ENCODE data around the gene LRRC4B.
"Not testable (repeated sequence)": the region's sequence is repeated elsewhere in the genome, so short reads cannot be mapped to it uniquely, and the experiment has no call there.

LRRC4B gene, protein sequence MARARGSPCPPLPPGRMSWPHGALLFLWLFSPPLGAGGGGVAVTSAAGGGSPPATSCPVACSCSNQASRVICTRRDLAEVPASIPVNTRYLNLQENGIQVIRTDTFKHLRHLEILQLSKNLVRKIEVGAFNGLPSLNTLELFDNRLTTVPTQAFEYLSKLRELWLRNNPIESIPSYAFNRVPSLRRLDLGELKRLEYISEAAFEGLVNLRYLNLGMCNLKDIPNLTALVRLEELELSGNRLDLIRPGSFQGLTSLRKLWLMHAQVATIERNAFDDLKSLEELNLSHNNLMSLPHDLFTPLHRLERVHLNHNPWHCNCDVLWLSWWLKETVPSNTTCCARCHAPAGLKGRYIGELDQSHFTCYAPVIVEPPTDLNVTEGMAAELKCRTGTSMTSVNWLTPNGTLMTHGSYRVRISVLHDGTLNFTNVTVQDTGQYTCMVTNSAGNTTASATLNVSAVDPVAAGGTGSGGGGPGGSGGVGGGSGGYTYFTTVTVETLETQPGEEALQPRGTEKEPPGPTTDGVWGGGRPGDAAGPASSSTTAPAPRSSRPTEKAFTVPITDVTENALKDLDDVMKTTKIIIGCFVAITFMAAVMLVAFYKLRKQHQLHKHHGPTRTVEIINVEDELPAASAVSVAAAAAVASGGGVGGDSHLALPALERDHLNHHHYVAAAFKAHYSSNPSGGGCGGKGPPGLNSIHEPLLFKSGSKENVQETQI

GRCh38 chr19:50567882-50568727 lies at the start of gene LRRC4B:
LRRC4B (minus strand) TSS chr19:50568435; CDS start chr19:50548838, 19,597 bp downstream.
- no peak for DNase-seq
- ATAC-seq: no peak

DNA sequence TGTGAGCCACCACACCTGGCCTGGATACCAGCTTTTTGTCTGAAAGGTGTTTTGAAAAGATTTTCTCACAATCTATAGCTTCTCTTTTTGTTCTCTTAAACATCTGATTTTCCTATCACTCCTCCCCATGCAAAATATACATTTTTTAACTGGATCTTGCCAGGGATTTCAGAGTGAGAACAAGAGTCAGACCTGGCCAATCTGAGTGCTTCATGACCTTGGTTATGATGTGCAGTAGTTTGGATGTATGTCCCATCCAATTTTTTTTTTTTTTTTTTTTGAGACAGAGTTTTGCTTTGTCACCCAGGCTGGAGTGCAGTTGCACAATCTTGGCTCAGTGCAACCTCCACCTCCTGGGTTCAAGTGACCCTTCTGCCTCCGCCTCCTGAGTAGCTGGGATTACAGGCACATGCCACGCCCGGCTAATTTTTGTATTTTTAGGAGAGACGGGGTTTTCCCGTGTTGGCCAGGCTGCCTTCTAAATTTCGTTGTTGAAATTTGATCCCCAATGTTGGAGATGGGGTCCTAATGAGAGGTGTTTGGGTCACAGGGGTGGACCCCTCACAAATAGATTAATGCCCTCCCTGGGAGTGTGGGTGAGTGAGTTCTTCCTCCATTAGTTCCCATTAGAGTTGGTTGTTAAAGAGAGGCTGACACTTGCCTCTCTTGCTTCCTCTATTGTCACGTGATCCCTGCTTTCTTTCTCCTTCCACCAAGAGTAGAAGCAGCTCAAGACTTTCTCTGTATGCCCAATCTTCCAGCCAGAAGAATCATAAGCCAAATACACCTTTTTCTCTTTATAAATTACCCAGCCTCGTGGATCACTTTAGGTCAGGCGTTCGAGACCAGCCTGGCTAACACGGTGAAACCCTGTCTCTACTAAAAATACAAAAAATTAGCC lies 44.5 kb upstream of the LRRC4B start:
- not testable (repeated sequence) for ATAC-seq, DNase-seq

GRCh38 chr19:50607874-50608785 lies 39.9 kb upstream of the LRRC4B start:
- DNase-seq: peak; percentile 91
- ATAC-seq: peak; percentile 92

DNA sequence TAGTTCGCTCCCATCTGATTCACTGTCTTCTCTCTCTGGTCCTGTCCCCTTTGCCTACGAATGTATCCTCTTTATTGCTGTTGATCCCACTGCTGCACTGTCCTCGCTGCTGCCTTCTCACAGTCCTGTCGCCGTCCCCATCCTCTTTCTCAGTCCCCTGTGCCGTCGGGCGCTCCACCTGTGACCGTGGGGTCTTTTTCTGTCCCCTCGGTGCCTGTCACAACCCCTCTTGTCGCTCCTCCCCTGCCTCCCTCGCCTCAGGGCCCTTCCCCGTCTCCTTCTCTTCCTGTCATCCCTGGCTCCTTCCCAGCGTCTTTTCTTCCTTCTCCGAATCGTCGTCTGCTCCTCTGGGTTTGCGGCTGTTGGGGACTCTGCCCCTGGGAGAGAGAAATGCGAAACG lies 39.2 kb upstream of the LRRC4B start:
- no peak for ATAC-seq
- no peak for DNase-seq

DNA sequence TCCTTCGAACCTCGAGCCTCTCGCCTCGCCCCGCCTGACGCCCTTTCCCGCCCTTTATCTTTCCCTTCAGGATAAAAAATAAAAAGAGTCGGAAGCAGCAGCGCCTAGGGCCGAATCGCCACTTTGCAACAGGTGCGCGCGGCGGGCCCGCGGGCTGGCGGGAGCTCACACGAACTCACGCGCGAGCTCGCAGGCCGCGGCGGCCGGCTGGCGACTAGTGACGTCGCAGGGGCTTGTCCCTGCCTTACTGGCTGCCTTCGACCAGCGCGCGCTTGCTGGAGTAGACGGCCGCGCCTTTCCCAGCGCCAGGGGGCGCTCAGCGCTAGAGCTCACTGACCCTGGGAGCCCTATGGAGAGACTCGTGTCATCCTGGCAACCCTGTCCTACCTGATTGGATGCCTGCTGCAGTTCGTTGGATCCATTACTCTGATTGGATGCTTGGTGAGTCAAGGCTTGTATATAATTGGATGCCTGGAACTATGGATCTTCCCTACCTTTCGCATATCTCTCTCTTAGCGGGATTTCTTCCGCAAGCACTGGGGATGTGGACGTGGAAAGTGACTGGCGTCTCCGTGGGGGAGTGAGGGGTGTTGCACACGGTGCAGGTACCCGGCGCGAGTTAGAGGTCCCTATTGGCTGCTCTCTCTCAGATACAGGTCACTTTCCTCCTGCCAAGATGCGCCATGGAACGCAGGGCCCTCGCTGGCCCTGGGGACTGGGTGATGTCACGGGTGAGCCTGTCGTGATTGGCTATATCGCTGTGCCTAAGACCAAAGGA lies 38.0 kb upstream of the LRRC4B start:
- DNase-seq: not testable (repeated sequence)
- peak; percentile 67 for ATAC-seq

DNA sequence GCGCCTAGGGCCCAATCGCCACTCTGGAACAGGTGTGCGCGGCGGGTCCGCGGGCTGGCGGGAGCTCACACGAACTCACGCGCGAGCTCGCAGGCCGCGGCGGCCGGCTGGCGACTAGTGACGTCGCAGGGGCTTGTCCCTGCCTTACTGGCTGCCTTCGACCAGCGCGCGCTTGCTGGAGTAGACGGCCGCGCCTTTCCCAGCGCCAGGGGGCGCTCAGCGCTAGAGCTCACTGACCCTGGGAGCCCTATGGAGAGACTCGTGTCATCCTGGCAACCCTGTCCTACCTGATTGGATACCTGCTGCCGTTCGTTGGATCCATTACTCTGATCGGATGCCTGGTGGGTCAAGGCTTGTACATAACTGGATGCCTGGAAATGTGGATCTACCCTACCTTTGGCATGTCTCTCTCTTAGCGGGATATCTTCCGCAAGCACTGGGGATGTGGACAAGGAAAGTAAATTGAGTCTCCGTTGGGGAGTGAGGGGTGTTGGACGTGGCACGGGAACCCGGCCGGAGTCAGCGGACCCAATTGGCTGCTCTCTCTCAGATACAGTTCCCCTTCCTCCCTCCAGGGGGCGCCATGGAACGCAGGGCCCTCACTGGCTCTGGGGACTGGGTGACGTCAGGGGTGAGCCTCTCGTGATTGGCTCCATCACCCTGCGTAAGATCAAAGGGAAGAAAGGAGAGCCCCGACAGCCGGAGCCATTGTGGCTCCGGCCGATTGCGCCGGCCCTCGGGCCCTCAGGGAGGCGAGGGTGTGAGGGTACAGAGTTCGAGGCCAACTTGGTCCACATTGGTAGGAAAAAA lies 36.2 kb upstream of the LRRC4B start:
- DNase-seq (peak; percentile 9), ATAC-seq (peak; percentile 40)

DNA sequence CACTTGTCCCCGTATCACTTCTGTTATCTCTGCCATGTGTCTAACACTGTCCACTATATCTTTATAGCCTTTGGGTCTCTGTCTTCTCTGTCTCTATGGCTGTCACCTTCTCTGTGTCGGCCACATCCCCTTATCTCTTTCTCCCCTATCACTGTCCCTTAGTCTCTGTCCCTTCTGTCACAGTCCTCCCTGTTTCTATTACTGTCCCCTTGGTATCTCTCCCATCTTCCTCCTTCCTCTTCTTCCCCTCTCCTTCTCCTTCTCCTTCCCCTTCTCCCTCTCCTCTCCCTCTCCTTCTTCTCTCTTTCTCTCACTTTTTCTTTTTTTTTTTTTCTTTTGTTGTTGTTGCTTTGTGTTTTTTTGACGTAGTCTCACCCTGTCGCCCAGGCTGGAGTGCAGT lies 34.7 kb upstream of the LRRC4B start:
- no peak for DNase-seq

GRCh38 chr19:50602496-50602895 lies 34.3 kb upstream of the LRRC4B start:
- no peak for ATAC-seq
- no peak for DNase-seq

More for the DNA sequence above, 34.7 kb upstream of the LRRC4B start:
- no peak for ATAC-seq

- DNase-seq (no peak), ATAC-seq (no peak)
Measured at GRCh38 chr19:50602089-50602422, 33.8 kb upstream of the LRRC4B start.

GRCh38 chr19:50601407-50602088 lies 33.3 kb upstream of the LRRC4B start:
- ATAC-seq: peak; percentile 13
- DNase-seq: no peak

DNA sequence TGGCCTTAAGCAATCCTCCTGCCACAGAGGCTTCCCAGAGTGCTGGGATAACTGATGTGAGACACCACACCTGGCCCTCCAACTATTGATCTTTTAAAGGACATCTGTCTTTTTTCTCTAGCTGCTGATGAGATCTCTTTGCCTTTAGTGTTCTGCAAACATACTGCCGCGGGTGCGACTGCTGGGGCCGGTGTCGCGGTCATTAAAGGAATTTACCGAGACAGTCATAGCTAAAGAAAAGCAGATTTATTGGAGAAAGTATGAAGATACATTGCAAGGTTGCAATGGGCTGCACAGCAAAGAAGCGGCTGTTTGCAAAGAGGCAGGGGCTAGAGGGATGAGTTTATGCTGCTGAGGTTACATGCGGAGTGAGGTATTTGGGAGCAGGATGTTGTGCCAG lies 31.2 kb upstream of the LRRC4B start:
- DNase-seq: no peak

DNA sequence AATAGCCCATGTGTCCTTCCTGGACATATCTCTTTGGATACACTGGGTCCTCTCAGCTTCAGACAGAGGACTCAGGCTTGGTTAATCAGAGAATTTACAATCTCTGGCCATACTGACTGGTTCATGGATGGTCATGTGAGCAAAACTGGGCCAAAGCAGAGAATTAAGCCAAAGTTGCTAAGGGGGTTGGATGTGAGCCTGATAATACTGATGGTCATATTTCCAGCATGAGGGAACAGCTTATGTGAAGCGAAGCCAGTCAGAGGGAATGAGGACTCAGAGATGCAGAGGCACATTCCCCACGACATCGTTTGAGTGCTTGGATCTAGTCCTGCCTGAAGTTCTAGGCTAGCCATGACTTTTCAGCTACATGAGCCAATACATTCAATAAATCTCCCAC lies 22.0 kb upstream of the LRRC4B start:
- no peak for DNase-seq
- ATAC-seq: no peak

More for the DNA sequence above, 31.2 kb upstream of the LRRC4B start:
- no peak for ATAC-seq

DNA sequence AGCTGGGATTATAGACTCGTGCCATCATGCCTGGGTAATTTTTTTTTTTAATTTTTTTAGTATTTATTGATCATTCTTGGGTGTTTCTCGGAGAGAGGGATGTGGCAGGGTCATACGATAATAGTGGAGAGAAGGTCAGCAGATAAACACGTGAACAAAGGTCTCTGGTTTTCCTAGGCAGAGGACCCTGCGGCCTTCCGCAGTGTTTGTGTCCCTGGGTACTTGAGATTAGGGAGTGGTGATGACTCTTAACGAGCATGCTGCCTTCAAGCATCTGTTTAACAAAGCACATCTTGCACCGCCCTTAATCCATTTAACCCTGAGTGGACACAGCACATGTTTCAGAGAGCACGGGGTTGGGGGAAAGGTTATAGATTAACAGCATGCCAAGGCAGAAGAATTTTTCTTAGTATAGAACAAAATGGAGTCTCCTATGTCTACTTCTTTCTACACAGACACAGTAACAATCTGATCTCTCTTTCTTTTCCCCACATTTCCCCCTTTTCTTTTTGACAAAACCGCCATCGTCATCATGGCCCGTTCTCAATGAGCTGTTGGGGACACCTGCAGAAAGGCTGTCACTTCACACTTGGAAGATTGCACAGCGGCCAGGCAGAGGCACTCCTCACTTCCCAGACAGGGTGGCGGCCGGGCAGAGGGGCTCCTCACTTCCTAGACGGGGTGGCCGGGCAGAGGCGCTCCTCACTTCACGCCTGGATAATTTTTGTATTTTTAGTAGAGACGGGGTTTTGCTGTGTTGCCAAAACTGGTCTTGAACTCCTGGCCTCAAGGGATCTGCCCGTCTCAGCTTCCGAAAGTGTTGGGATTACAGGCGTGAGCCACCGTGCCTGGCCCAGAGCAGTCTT lies 13.8 kb upstream of the LRRC4B start:
- not testable (repeated sequence) for DNase-seq, ATAC-seq

DNA sequence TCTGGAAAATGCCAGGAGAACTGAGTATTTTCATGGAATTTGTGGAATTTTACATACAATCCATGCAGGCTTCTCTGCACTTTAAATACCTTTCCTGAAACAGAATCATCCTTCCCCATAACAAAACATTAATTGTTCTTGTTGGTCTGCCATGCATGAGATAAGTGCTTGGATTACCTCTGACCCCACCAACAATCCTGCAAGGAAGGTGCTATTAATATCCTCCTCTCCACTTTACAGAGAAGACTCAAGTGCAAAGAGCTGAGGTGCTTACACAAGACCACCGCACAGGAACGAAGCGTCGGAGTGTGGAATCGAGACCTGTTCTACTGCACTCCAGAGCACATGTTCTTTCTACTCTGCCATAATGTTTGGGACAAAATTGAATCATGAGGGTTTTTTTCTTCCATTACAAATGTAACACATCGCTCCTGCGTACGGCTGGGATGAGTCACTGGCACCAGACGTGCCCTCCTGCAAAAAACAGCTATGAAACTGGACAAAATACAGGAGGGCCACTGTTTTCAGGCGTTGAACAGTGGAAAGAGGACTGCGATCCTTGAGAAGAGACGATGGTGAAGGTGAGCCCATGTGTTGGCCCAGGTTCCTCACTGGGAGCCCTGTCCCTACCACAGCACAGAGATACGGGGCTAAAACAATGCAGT lies 12.9 kb upstream of the LRRC4B start:
- DNase-seq (no peak), ATAC-seq (no peak)

DNA sequence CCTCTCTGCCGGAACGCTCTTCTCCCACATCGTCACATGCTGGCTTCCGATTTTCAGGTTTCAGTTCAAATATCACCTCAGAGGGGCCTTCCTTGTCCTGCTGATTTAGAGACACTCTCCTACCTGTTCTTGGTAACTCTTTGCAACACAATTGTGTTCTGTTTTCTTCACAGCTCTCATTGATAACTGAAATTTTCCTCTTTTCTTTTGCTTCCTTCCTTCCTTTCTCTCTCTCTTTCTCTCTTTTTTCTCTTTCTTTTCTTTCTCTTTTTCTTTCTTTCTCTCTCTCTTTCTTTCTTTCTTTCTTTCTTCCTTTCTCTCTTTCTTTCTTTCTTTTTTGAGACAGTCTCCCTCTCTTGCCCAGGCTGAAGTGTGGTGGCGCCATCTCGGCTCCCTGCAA lies 12.0 kb upstream of the LRRC4B start:
- no peak for DNase-seq
- no peak for ATAC-seq

DNA sequence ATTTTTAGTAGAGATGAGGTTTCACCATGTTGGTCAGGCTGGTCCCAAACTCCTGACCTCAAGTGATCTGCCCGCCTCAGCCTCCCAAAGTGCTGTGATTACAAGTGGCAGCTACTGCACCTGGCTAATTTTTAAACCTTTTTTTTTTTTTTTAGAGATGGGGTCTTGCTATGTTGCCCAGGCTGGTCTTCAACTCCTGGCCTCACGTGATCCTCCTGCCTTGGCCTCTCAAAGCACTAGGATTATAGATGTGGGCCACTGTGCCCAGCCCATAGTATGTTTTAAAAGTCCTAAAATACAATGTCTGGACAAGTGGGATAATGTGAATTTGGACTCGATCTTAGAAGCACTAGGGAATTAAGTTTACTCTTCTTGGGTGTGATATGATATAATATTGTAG lies 8.5 kb upstream of the LRRC4B start:
- not testable (repeated sequence) for ATAC-seq

More for the DNA sequence above, 8.5 kb upstream of the LRRC4B start:
- DNase-seq: not testable (repeated sequence)

All from stimulated activated naive CD8-positive, alpha-beta T cell treated with anti-CD3 and anti-CD28 coated beads, Interleukin-15, Interleukin-2, amounts not matched to agents 100 U/mL and 50 U/mL, for 24 hours (primary cell).